GM23248 (cell line): ENCODE results near the gene TBX5.

Experiments used
- EZH2 ChIP-seq: fragments of 200-600 bp; sonication (generic); IDR thresholded peaks from 2 replicates; pipeline ENCODE4 v1.6.1; 2018; ENCODE audit warnings: antibody characterized with exemption, mild to moderate bottlenecking; ENCODE audit not compliant: insufficient read depth, poor library complexity, severe bottlenecking
- EZH2phosphoT487 ChIP-seq: fragments of 200-600 bp; sonication (generic); IDR thresholded peaks from 2 replicates; pipeline ENCODE4 v1.6.1; 2018; ENCODE audit warnings: antibody characterized with exemption, moderate library complexity, mild to moderate bottlenecking, low read depth; ENCODE audit not compliant: insufficient read depth

- TF ChIP-seq EZH2 (no peak), EZH2phosphoT487 (no peak)
These were observed 6.4 kb upstream of the TBX5 start for GRCh38 chr12:114412307-114412706.
